Activated naive CD4-positive, alpha-beta T cell treated with Interleukin-2 at 50 U/mL for 16 hours (primary cell): ENCODE results near the gene MICU2.

ENCODE experiments used
- DNase-seq: peaks from one replicate; pipeline ENCODE4 v3.0.0-alpha.2; 2020

MICU2 gene

GRCh38 chr13:21603531-21604448 lies at the start of gene MICU2:
Gene MICU2 (minus strand): TSS chr13:21604170. CDS start chr13:21604148, 22 bp downstream.
- peak; percentile 96 for DNase-seq

GRCh38 chr13:21641629-21642028 lies 37.7 kb upstream of the MICU2 start:
- no peak for DNase-seq

GRCh38 chr13:21639561-21639960 lies 35.6 kb upstream of the MICU2 start:
- DNase-seq: no peak

- DNase-seq: peak; percentile 18
Observed at GRCh38 chr13:21638319-21639282, 34.6 kb upstream of the MICU2 start.

GRCh38 chr13:21637296-21637695 lies 33.3 kb upstream of the MICU2 start:
- DNase-seq: peak; percentile 21

GRCh38 chr13:21636656-21637055 lies 32.7 kb upstream of the MICU2 start:
- no peak for DNase-seq

GRCh38 chr13:21632196-21632595 lies 28.2 kb upstream of the MICU2 start:
- no peak for DNase-seq

- no peak for DNase-seq
Observed at GRCh38 chr13:21625366-21625765, 21.4 kb upstream of the MICU2 start.

- no peak for DNase-seq
Observed at GRCh38 chr13:21620861-21621260, 16.9 kb upstream of the MICU2 start.

- no peak for DNase-seq
Observed at GRCh38 chr13:21619633-21620220, 15.8 kb upstream of the MICU2 start.

GRCh38 chr13:21616880-21617279 lies 12.9 kb upstream of the MICU2 start:
- DNase-seq: no peak

- DNase-seq: no peak
Observed at GRCh38 chr13:21616205-21616866, 12.4 kb upstream of the MICU2 start.

- no peak for DNase-seq
Observed at GRCh38 chr13:21615427-21615826, 11.5 kb upstream of the MICU2 start.

GRCh38 chr13:21613791-21614190 lies 9.8 kb upstream of the MICU2 start:
- no peak for DNase-seq

GRCh38 chr13:21611385-21611784 lies 7.4 kb upstream of the MICU2 start:
- no peak for DNase-seq

- no peak for DNase-seq
Observed at GRCh38 chr13:21610687-21611086, 6.7 kb upstream of the MICU2 start.

- no peak for DNase-seq
Observed at GRCh38 chr13:21608961-21609360, 5.0 kb upstream of the MICU2 start.

- no peak for DNase-seq
Observed at GRCh38 chr13:21606796-21607195, 2.8 kb upstream of the MICU2 start.

- DNase-seq: no peak
Observed at GRCh38 chr13:21606251-21606650, 2.3 kb upstream of the MICU2 start.

GRCh38 chr13:21596722-21597121 lies 7.2 kb downstream of the MICU2 start:
- no peak for DNase-seq

GRCh38 chr13:21595546-21595822 lies 8.5 kb downstream of the MICU2 start:
- no peak for DNase-seq

GRCh38 chr13:21594715-21595545 lies 9.0 kb downstream of the MICU2 start:
- DNase-seq: no peak
